Activated T-cell treated with anti-CD3 and anti-CD28 coated beads, Interleukin-2, amount 50 U/mL, for 1 hour (primary cell): ENCODE results near the gene PTPRM.
"Not testable (repeated sequence)": the region's sequence is repeated elsewhere in the genome, so short reads cannot be mapped to it uniquely, and the experiment has no call there.

Experiments used
- DNase-seq: peaks from one replicate; pipeline ENCODE4 v3.0.0-alpha.2; 2020

Gene PTPRM

GRCh38 chr18:8423051-8423557, 856.0 kb downstream of the PTPRM start:
- DNase-seq: no peak

DNA sequence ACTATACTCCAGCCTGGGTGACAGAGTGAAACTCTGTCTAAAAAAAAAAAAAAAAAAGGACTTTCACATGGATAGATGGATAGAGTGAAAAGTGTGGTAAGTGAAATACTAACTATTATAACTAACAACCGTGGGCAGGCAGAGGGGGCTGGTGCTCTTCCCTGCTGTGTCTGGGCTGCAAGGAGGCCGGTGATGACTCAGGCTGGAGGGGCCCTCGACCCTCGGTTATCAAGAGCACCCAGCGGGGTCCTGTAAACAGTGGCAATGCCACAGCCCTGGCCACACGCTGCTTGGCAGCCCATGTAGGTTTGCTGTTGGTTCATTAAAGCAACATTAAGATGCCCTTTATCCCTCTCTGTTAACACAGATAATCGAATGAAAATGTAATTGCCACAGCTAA, 857.4 kb downstream of the PTPRM start:
- no peak for DNase-seq

GRCh38 chr18:8424917-8425725, 858.0 kb downstream of the PTPRM start:
- no peak for DNase-seq

- DNase-seq: no peak
Measured at GRCh38 chr18:8426401-8426800, 859.3 kb downstream of the PTPRM start.

GRCh38 chr18:8427339-8427738, 860.2 kb downstream of the PTPRM start:
- no peak for DNase-seq

- DNase-seq: no peak
Measured at GRCh38 chr18:8428951-8429350, 861.8 kb downstream of the PTPRM start.

GRCh38 chr18:8431036-8431435, 863.9 kb downstream of the PTPRM start:
- no peak for DNase-seq

GRCh38 chr18:8433323-8433722, 866.2 kb downstream of the PTPRM start:
- no peak for DNase-seq

DNA sequence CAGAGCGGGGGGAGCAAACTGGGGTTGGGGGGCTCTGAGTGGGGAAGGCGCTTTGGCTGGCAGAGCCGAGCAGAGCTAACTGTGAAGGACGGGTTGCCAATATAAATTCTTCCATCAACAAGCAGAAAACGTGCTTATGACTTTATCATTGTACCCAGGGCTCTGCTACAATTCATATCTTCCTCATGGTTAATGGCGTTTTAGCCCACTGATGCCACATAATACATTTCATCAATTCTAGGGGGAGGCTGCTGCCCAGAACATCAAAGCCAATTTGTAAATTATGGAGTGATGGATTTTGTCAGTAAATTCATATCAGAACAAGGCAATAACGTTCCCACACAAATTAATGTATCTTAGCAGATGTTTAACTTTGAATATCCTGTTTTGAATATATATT, 866.7 kb downstream of the PTPRM start:
- DNase-seq: no peak

- DNase-seq: no peak
Measured at GRCh38 chr18:8435376-8435775, 868.3 kb downstream of the PTPRM start.

DNA sequence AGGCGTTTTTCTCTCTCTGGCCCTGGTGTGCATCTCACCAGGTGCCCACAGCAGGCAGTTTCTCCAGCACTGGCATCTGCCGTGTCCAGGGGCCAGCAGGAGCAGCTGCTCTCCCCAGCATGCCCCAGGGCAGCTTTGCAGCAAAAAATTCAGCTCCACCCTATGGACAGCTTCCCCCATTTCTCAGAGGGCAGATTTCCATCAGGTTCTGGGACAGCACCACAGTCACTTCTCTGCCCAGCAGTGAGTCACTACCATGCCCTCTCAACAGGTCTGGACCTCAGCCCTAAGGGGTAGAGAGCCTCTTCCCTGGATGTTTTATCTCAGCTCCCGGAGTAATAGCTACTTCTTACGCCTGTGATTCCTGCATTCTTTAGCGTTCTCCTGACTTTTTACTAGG, 871.9 kb downstream of the PTPRM start:
- no peak for DNase-seq

GRCh38 chr18:8443505-8443904, 876.4 kb downstream of the PTPRM start:
- DNase-seq: no peak

DNA sequence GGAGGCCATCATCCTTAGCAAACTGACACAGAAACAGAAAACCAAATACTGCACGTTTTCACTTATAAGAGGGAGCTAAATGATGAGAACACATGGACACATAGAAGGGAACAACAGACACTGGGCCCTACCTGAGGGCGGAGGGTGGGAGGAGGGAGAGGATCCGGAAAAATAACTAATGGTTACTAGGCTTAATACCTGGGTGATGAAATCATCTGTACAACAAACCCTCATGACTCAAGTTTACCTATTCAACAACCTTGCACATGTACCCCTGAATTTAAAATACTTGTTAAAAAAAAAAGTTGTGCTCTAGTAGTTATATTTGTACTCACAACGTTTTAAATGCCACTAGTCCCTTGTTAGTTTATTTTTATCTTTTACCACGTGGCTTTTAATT, 879.8 kb downstream of the PTPRM start:
- not testable (repeated sequence) for DNase-seq

DNA sequence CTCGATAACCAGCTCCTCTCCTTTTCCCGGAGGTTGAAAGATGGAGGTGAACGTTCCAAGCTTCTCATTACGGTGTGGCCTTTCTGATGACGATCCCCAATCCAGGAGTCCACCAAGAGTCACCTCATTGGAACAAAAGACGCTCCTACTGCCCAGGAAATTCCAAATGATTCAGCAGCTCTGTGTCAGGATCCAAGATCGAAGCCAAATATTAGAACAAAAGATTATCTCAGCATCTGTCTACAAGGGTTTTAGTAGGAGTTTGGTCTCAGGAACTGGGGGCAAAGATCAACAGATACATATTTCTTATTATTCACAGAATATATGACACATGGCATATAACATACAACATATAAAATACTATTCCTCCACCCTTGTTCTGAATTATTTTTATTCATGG, 881.0 kb downstream of the PTPRM start:
- no peak for DNase-seq

DNA sequence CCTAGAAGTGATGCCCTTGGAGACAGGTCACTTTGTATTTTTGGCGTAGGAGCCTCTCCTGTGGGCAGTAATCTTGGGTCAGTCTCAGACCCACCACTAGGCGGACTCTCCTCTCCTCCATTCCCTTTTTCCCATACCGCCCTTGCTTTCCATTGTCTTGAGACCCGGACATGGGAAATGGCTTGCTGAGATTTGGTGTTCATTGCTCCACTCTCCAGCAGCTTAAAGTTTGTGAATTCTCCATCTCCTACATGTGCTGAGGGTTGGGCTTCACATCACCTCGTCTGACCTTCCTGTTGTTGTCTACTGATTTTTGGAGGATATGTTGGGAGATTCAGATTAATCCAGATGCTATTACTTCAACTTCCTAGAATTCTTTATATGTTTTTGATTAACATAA, 882.9 kb downstream of the PTPRM start:
- no peak for DNase-seq

- DNase-seq: no peak
Measured at GRCh38 chr18:8450898-8451665, 884.0 kb downstream of the PTPRM start.

- no peak for DNase-seq
Measured at GRCh38 chr18:8453528-8453927, 886.4 kb downstream of the PTPRM start.

GRCh38 chr18:8454136-8454535, 887.0 kb downstream of the PTPRM start:
- no peak for DNase-seq

- no peak for DNase-seq
Measured at GRCh38 chr18:8455661-8456614, 888.8 kb downstream of the PTPRM start.
